Lower leg skin (tissue), 4 donors: ENCODE results near the gene NRSN2. TPM values are rescaled to one million over a fixed set of nuclear protein-coding genes. Genes with fewer than 3 reads are reported as not detected.
A peak's percentile ranks its signal among the peaks of the same experiment; 100 is the strongest.

Experiments used
- DNase-seq, 2 donors: peaks; one replicate each; pipeline ENCODE4 v3.0.0-alpha.2; 2019; ENCODE audit warnings: low spot score in 2 of 2
- H3K4me3 ChIP-seq: fragments of 200-600 bp; sonication (generic); 2 replicates; pipeline ENCODE4 v1.5.1; 2017; ENCODE audit warnings: mild to moderate bottlenecking, low read depth; ENCODE audit not compliant: poor library complexity, severe bottlenecking
- CTCF ChIP-seq, 3 donors: fragments of 450-650 bp; IDR thresholded peaks; one replicate each; pipeline ENCODE4 v1.5.1; 2016; ENCODE audit warnings: antibody characterized with exemption in 3 of 3, mild to moderate bottlenecking in 3 of 3, moderate library complexity in 2 of 3
- POLR2A ChIP-seq, 2 donors: fragments of 450-650 bp; IDR thresholded peaks; one replicate each; pipeline ENCODE4 v1.6.1; 2016 to 2017; ENCODE audit warnings: antibody characterized with exemption in 2 of 2, mild to moderate bottlenecking in 1 of 2, moderate library complexity in 1 of 2
- WGBS, 2 donors: methylation state at CpG; one replicate each; pipeline ENCODE4 v1.1.5; 2018; 5-methylcytosine and 5-hydroxymethylcytosine counted together
- intact Hi-C: fragments of 100-400 bp; cut with DNase I; formaldehyde crosslinking; loops from one replicate; pipeline ENCODE4 v1.15.0; 2023; ENCODE audit warnings: low total_unique reads
- total RNA-seq, 4 donors: library from RNA; depleted of rRNA; stranded (reverse); fragments of >200 nt; gene quantifications; one replicate each; pipeline ENCODE4 v1.1.0, GENCODE V29; 2016

The NRSN2 gene
- total RNA-seq, 4 donors from 2014 or later, result 4.4 to 16.6 (median 9.9) TPM

- DNase-seq, result no peak
- WGBS, 2 donors, result 79% methylated on average over 9 of the region's 9 CpGs
- intact Hi-C loops, result no loop called here
- H3K4me3 ChIP-seq, result no peak overlapping the region
- TF ChIP-seq POLR2A (IDR thresholded peaks at IDR 0.05) (no peak), CTCF (IDR thresholded peaks at IDR 0.05) (peak in 1 of 3 donors; percentile 62)
Observed at GRCh38 chr20:401682-402495, 55.0 kb downstream of the NRSN2 start.

GRCh38 chr20:402496-402885 is 55.6 kb downstream of the NRSN2 start:
- TF ChIP-seq CTCF (IDR thresholded peaks at IDR 0.05) (no peak), POLR2A (IDR thresholded peaks at IDR 0.05) (no peak)
- intact Hi-C loops, result no loop called here
- no peak overlapping the region for H3K4me3 ChIP-seq
- 79 to 84% methylated on average over 2 of the region's 2 CpGs for WGBS, 2 donors
- DNase-seq, result no peak

GRCh38 chr20:402898-403581 is 56.1 kb downstream of the NRSN2 start:
- TF ChIP-seq POLR2A (IDR thresholded peaks at IDR 0.05), result no peak
- no peak for TF ChIP-seq CTCF (IDR thresholded peaks at IDR 0.05)
- intact Hi-C loops, result no loop called here
- no peak for DNase-seq
- H3K4me3 ChIP-seq, result no peak overlapping the region
- 94 to 95% methylated on average over 6 of the region's 6 CpGs for WGBS, 2 donors

- H3K4me3 ChIP-seq, result no peak overlapping the region
- intact Hi-C loops, result no loop called here
- DNase-seq, result no peak
- TF ChIP-seq CTCF (IDR thresholded peaks at IDR 0.05) (no peak), POLR2A (IDR thresholded peaks at IDR 0.05) (no peak)
- 97 to 98% methylated on average over 3 of the region's 3 CpGs for WGBS, 2 donors
Observed at GRCh38 chr20:403582-403957, 56.7 kb downstream of the NRSN2 start.

GRCh38 chr20:404088-404487 is 57.2 kb downstream of the NRSN2 start:
- DNase-seq, result no peak
- intact Hi-C loops, result no loop called here
- no peak overlapping the region for H3K4me3 ChIP-seq
- WGBS, 2 donors, result 92 to 95% methylated on average over 4 of the region's 4 CpGs
- TF ChIP-seq CTCF (IDR thresholded peaks at IDR 0.05) (no peak), POLR2A (IDR thresholded peaks at IDR 0.05) (no peak)

Other genes starting within 250 kb of the NRSN2 start
- gene DEFB126, start 204.5 kb upstream of the NRSN2 start, total RNA-seq, result not detected
- not detected for gene DEFB127, start 189.7 kb upstream of the NRSN2 start, total RNA-seq
- not detected for gene DEFB128, start 157.4 kb upstream of the NRSN2 start, total RNA-seq
- not detected for gene DEFB129, start 119.9 kb upstream of the NRSN2 start, total RNA-seq
- gene DEFB132, start 89.4 kb upstream of the NRSN2 start, total RNA-seq, result not detected
- under 1 TPM in 3 of 4 donors, not detected in 1; 0.36 to 0.59 (median 0.52) TPM for gene C20orf96, start 56.4 kb upstream of the NRSN2 start, total RNA-seq
- gene ZCCHC3, start 49.5 kb upstream of the NRSN2 start, total RNA-seq, result 10 to 100 TPM in 1 of 4 donors, 1 to 10 TPM in 3; 7.3 to 10.8 (median 9.2) TPM
- gene SOX12, start 21.6 kb upstream of the NRSN2 start, total RNA-seq, result 1 to 10 TPM; 4.7 to 9.9 (median 5.4) TPM
- 10 to 100 TPM; 20.6 to 35.2 (median 27.5) TPM for gene TRIB3, start 33.6 kb downstream of the NRSN2 start, total RNA-seq
- 10 to 100 TPM; 65.2 to 90.1 (median 77.1) TPM for gene RBCK1, start 61.2 kb downstream of the NRSN2 start, total RNA-seq
- gene TBC1D20, start 115.4 kb downstream of the NRSN2 start, total RNA-seq, result 10 to 100 TPM; 36.5 to 44.8 (median 42.5) TPM
- gene CSNK2A1, start 196.7 kb downstream of the NRSN2 start, total RNA-seq, result 10 to 100 TPM; 86.0 to 96.7 (median 90.3) TPM